ENCODE results near the gene CRYL1.

GRCh38 chr13:20431080-20431479, 94.6 kb downstream of the CRYL1 start:
- no peak for TF ChIP-seq ELK1 (IDR thresholded peaks at IDR 0.05; ENCODE audit: borderline replicate concordance, low read depth, low read length)
- TF ChIP-seq, protein P1, sequence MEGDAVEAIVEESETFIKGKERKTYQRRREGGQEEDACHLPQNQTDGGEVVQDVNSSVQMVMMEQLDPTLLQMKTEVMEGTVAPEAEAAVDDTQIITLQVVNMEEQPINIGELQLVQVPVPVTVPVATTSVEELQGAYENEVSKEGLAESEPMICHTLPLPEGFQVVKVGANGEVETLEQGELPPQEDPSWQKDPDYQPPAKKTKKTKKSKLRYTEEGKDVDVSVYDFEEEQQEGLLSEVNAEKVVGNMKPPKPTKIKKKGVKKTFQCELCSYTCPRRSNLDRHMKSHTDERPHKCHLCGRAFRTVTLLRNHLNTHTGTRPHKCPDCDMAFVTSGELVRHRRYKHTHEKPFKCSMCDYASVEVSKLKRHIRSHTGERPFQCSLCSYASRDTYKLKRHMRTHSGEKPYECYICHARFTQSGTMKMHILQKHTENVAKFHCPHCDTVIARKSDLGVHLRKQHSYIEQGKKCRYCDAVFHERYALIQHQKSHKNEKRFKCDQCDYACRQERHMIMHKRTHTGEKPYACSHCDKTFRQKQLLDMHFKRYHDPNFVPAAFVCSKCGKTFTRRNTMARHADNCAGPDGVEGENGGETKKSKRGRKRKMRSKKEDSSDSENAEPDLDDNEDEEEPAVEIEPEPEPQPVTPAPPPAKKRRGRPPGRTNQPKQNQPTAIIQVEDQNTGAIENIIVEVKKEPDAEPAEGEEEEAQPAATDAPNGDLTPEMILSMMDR (conservative IDR thresholded peaks at IDR 0.05; ENCODE audit: low read depth, low read length), result no peak
- no peak for TF ChIP-seq BHLHE40 (IDR thresholded peaks at IDR 0.05; ENCODE audit: low read depth, low read length)
